T-cell (primary cell): Measurements from ENCODE around the gene BANK1. TPM values are rescaled to one million over a fixed set of nuclear protein-coding genes. Genes with fewer than 3 reads are reported as not detected.

Source experiments
- ATAC-seq, 4 experiments: fragments of 200-7000 bp in 3 of 4; fragments of 150-1000 bp in 1 of 4; cut with Tn5 transposase; replicated peaks in 1 of 4; 1 replicate in 3 of 4; 2 replicates in 1 of 4; pipeline ENCODE4 v1.10.0; 2021; ENCODE audit warnings: moderate library complexity in 3 of 4, mild to moderate bottlenecking in 2 of 4, moderate number of reproducible peaks in 1 of 4
- CTCF ChIA-PET, 2 donors: fragments of 300-600 bp; sonication (Branson Sonifier 250); formaldehyde crosslinking; loops; one replicate each; lab custom pipeline; 2022; ENCODE audit warnings: antibody characterized with exemption in 2 of 2; lab: Charles Lee
- POLR2A ChIA-PET, 2 donors: fragments of 300-600 bp; sonication (Branson Sonifier 250); formaldehyde crosslinking; loops; one replicate each; lab custom pipeline; 2022; ENCODE audit warnings: antibody characterized with exemption in 2 of 2; lab: Charles Lee
- DNase-seq, 35 experiments: peaks; one replicate each; pipeline versions ENCODE4 v3.0.0 to v3.0.0-alpha.2; 2013 to 2023
- H3K27ac ChIP-seq: one replicate; pipeline ENCODE4 v1.5.1; 2013; ENCODE audit warnings: low read length
- H3K27me3 ChIP-seq, 2 experiments: replicated peaks in 1 of 2; 1 replicate in 1 of 2; 2 replicates in 1 of 2; pipeline versions ENCODE4 v1.6.1 to v1.7.0; 2013; ENCODE audit warnings: low read length in 1 of 2, mixed read lengths in 1 of 2; ENCODE audit not compliant: control insufficient read depth in 2 of 2, insufficient read depth in 2 of 2; ENCODE audit errors: extremely low read depth in 1 of 2
- H3K36me3 ChIP-seq, 2 donors: 1 replicate in 1 of 2; 2 replicates in 1 of 2; pipeline versions ENCODE4 v1.6.1 to v1.7.0; 2013; ENCODE audit warnings: low read length in 1 of 2; ENCODE audit not compliant: control insufficient read depth in 2 of 2, insufficient read depth in 1 of 2; ENCODE audit errors: extremely low read depth in 1 of 2
- H3K4me1 ChIP-seq, 2 experiments: 1 replicate in 1 of 2; 2 replicates in 1 of 2; pipeline versions ENCODE4 v1.6.1 to v1.7.0; 2013; ENCODE audit warnings: low read length in 2 of 2, mixed read lengths in 1 of 2; ENCODE audit not compliant: insufficient read depth in 2 of 2, control insufficient read depth in 1 of 2; ENCODE audit errors: extremely low read depth in 1 of 2
- H3K4me3 ChIP-seq, 2 donors: 1 replicate in 1 of 2; 2 replicates in 1 of 2; pipeline versions ENCODE4 v1.5.1 to v1.7.0; 2013; ENCODE audit warnings: mild to moderate bottlenecking in 2 of 2, low read length in 1 of 2, moderate library complexity in 1 of 2; ENCODE audit not compliant: control insufficient read depth in 1 of 2; ENCODE audit errors: extremely low read depth in 1 of 2
- H3K9me3 ChIP-seq: 2 replicates; pipeline ENCODE4 v1.7.0; 2013
- H3K27ac Mint-ChIP-seq, 2 donors: one replicate each; pipeline ENCODE4 v1.8.0; 2020 to 2021; ENCODE audit warnings: mild to moderate bottlenecking in 2 of 2, mixed read lengths in 2 of 2
- H3K27me3 Mint-ChIP-seq, 2 donors: one replicate each; pipeline ENCODE4 v1.8.0; 2021 to 2022; ENCODE audit warnings: mixed read lengths in 2 of 2
- H3K36me3 Mint-ChIP-seq: one replicate; pipeline ENCODE4 v1.8.0; 2021; ENCODE audit warnings: mixed read lengths
- H3K4me1 Mint-ChIP-seq, 3 donors: one replicate each; pipeline ENCODE4 v1.8.0; 2020 to 2022; ENCODE audit warnings: mixed read lengths in 3 of 3, mild to moderate bottlenecking in 1 of 3
- H3K4me3 Mint-ChIP-seq, 3 donors: one replicate each; pipeline ENCODE4 v1.8.0; 2020 to 2022; ENCODE audit warnings: mild to moderate bottlenecking in 3 of 3, mixed read lengths in 3 of 3, moderate library complexity in 3 of 3
- H3K9me3 Mint-ChIP-seq, 3 donors: one replicate each; pipeline ENCODE4 v1.8.0; 2020 to 2022; ENCODE audit warnings: mixed read lengths in 3 of 3
- WGBS: methylation state at CpG from one replicate; pipeline ENCODE4 v1.1.5; 2013; ENCODE audit warnings: missing lambda C conversion rate; ENCODE audit not compliant: insufficient coverage; 5-methylcytosine and 5-hydroxymethylcytosine counted together
- total RNA-seq, 35 experiments: library from RNA in 6 of 35; stranded (reverse) in 6 of 35; fragments of 120-200 nt in 1 of 35; gene quantifications; one replicate each; pipeline versions ENCODE4 v1.2.1 to v1.2.4 and lab custom pipeline; 2013 to 2026

BANK1 gene
- total RNA-seq, 5 donors from 2014 or later (not counting 1 experiment from before 2014, with no cell fraction given): 2.5 to 10.9 (median 3.5) TPM

DNA sequence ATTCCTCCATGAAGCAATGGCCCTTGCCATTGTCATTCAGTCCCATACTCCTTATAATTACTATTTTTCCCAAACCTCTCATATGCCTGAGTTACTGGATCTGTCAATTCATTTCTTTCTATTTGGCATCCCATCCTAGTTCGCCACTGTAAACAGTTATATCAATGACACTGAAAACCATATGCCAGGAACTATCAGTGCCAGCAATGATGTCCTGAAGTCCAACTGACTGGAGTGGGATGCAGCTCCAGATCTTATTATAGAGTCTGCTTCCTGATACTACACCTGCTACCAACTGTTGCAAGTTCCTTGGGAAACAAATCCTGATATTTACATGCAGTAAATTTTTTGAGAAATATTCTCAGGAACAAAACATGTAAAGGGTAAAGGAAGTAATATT lies 27.0 kb upstream of the BANK1 start:
- H3K27me3 ChIP-seq: peaks cover 0 to 3% of the 10 kb centered on the region in 2 experiments
- no peak overlapping the region for H3K4me3 ChIP-seq
- H3K27ac ChIP-seq: no peak overlapping the region
- H3K9me3 Mint-ChIP-seq: peaks cover 0 to 15% (median 4%) of the 10 kb centered on the region in 3 donors
- H3K36me3 Mint-ChIP-seq: no peaks in the 10 kb centered on the region
- no peaks in the 10 kb centered on the region for H3K36me3 ChIP-seq
- ChIA-PET CTCF (no interaction called here), POLR2A (no interaction called here)
- ATAC-seq (no peak), DNase-seq (no peak)
- H3K27me3 Mint-ChIP-seq: peaks cover 0 to 9% of the 10 kb centered on the region in 2 donors
- H3K27ac Mint-ChIP-seq: no peak overlapping the region
- H3K4me1 ChIP-seq: no peaks in the 10 kb centered on the region
- no peaks in the 10 kb centered on the region for H3K9me3 ChIP-seq
- WGBS: 80% methylated on average over 1 of the region's 1 CpG
- H3K4me1 Mint-ChIP-seq: no peaks in the 10 kb centered on the region
- no peak overlapping the region for H3K4me3 Mint-ChIP-seq

DNA sequence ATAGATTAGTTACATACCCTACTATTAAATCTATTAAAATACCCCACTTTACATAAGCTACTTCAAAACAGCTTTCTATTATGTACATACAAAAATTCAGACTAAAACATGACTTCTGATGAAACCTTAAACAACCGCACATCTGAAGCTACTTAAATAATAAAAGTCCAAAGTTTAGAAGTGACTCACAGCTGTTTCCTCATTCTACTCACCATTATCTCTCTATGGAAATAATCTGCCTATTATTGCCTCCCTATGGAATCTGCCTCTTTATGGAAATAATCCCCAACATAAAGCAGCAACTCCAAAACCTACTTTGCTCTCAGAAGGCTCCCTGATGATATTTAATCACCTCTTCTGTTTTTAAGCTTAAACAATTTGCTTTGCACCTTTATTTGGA lies 15.7 kb upstream of the BANK1 start:
- H3K27ac ChIP-seq: no peak overlapping the region
- Mint-ChIP-seq H3K36me3 (no peaks in the 10 kb centered on the region), H3K9me3 (peaks cover 8 to 25% (median 9%) of the 10 kb centered on the region in 3 donors), H3K27me3 (peaks cover 7 to 19% of the 10 kb centered on the region in 2 donors), H3K4me1 (no peaks in the 10 kb centered on the region), H3K4me3 (no peak overlapping the region), H3K27ac (no peak overlapping the region)
- DNase-seq: no peak
- H3K27me3 ChIP-seq: peaks cover 0 to 7% of the 10 kb centered on the region in 2 experiments
- H3K4me3 ChIP-seq: no peak overlapping the region
- ATAC-seq: no peak
- H3K36me3 ChIP-seq: no peaks in the 10 kb centered on the region
- H3K9me3 ChIP-seq: peaks cover 8% of the 10 kb centered on the region
- ChIA-PET CTCF (no interaction called here), POLR2A (interaction anchor here in 1 of 2 donors (0.8 kb wide), 1 partner anchor 513 kb away, joined by 3 read pairs; no protein-coding TSS in a partner anchor)
- H3K4me1 ChIP-seq: no peaks in the 10 kb centered on the region
- 88% methylated on average over 1 of the region's 1 CpG for WGBS

DNA sequence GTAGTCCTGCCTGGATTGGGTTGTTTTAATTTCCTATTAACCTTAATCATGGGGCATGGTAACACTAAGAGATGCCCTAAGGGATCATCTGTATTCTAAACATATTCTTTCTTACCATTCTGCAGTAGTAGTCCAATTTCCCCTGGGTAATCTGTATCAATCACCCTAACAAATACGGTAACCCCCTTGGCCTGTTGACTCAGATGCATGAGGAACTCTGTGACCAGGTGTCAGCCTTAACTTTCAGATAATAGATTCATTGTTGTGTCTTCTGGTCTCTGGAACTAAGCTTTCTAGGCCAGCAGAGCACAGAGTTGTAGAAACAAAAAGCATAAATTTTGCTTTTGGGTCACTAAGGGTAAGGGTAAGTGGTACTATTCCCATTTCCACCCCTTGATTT lies 13.1 kb upstream of the BANK1 start:
- peaks cover 0 to 7% of the 10 kb centered on the region in 2 experiments for H3K27me3 ChIP-seq
- 100% methylated on average over 1 of the region's 1 CpG for WGBS
- H3K27ac Mint-ChIP-seq: no peak overlapping the region
- DNase-seq (no peak), ATAC-seq (no peak)
- no peaks in the 10 kb centered on the region for H3K4me1 Mint-ChIP-seq
- H3K27me3 Mint-ChIP-seq: peaks cover 3 to 7% of the 10 kb centered on the region in 2 donors
- CTCF ChIA-PET: no interaction called here
- no peak overlapping the region for H3K27ac ChIP-seq
- POLR2A ChIA-PET: interaction anchor here in 1 of 2 donors (0.6 to 0.7 kb wide), 2 partner anchors 24 to 1729 kb away, joined by 4 to 6 read pairs; no protein-coding TSS in a partner anchor
- H3K36me3 Mint-ChIP-seq: no peaks in the 10 kb centered on the region
- H3K9me3 ChIP-seq: no peaks in the 10 kb centered on the region
- H3K9me3 Mint-ChIP-seq: peaks cover 0 to 4% (median 3%) of the 10 kb centered on the region in 3 donors
- no peak overlapping the region for H3K4me3 Mint-ChIP-seq
- no peak overlapping the region for H3K4me3 ChIP-seq
- no peaks in the 10 kb centered on the region for H3K4me1 ChIP-seq
- no peaks in the 10 kb centered on the region for H3K36me3 ChIP-seq

DNA sequence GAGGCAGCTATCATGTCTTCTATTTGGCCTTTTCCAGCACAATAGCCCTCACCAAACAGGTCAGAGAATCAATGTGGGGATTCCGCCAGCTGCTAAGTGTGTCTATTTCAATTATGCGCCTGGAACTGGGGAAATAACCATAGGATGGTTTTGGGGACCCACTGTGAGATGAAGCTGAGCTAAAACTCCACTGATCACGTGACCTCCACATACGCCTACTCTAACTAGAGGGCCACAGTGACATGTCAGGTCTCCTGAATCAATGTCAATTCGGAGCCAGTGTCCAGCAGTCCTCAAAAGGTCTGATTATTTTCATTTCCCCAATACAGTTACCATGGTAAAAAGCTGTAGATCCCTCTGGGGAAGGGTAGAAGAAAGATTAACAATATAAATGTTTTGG lies 10.2 kb upstream of the BANK1 start:
- Mint-ChIP-seq H3K27me3 (peaks cover 4 to 7% of the 10 kb centered on the region in 2 donors), H3K4me3 (no peak overlapping the region), H3K9me3 (no peaks in the 10 kb centered on the region), H3K27ac (no peak overlapping the region), H3K36me3 (no peaks in the 10 kb centered on the region), H3K4me1 (peaks cover 0 to 1% (median 0%) of the 10 kb centered on the region in 3 donors)
- Histone ChIP-seq H3K36me3 (no peaks in the 10 kb centered on the region), H3K27me3 (no peaks in the 10 kb centered on the region), H3K4me3 (no peak overlapping the region), H3K4me1 (peaks cover 0 to 2% of the 10 kb centered on the region in 2 experiments), H3K9me3 (no peaks in the 10 kb centered on the region), H3K27ac (no peak overlapping the region)
- DNase-seq (no peak), ATAC-seq (no peak)
- ChIA-PET POLR2A (interaction anchor here in 1 of 2 donors (0.6 kb wide), 1 partner anchor 13 kb away, joined by 4 read pairs; no protein-coding TSS in a partner anchor), CTCF (no interaction called here)
- no CpG with 5 or more reads among the region's 5 CpGs for WGBS

DNA sequence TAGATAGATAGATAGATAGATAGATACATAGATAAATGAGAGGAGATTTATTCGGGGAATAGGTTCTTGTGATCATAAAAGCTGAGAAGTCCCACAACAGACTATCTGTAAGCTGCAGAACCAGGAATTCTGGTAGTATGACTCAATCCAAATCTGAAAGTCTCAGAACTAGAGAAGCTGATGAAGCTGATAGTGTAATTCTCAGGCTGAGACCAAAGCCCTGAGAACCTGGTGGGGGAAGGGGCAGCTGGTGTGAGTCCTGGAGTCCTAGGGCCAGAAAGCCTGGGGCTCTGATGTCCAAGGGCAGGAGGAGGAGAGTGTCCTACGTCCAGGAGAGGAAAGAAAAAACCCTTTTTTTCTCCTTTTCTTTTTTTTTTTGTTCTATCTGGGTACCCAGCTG lies 8.0 kb upstream of the BANK1 start:
- WGBS: no CpG with 5 or more reads among the region's 2 CpGs
- Histone ChIP-seq H3K36me3 (no peaks in the 10 kb centered on the region), H3K9me3 (no peaks in the 10 kb centered on the region), H3K27ac (no peak overlapping the region), H3K27me3 (no peaks in the 10 kb centered on the region), H3K4me1 (peaks cover 0 to 2% of the 10 kb centered on the region in 2 experiments), H3K4me3 (no peak overlapping the region)
- ATAC-seq (no peak), DNase-seq (no peak)
- POLR2A ChIA-PET: no interaction called here
- Mint-ChIP-seq H3K36me3 (no peaks in the 10 kb centered on the region), H3K4me3 (no peak overlapping the region), H3K27ac (no peak overlapping the region), H3K9me3 (peaks cover 0 to 4% (median 2%) of the 10 kb centered on the region in 3 donors), H3K4me1 (peaks cover 0 to 5% (median 0%) of the 10 kb centered on the region in 3 donors), H3K27me3 (peaks cover 0 to 10% of the 10 kb centered on the region in 2 donors)
- CTCF ChIA-PET: no interaction called here

DNA sequence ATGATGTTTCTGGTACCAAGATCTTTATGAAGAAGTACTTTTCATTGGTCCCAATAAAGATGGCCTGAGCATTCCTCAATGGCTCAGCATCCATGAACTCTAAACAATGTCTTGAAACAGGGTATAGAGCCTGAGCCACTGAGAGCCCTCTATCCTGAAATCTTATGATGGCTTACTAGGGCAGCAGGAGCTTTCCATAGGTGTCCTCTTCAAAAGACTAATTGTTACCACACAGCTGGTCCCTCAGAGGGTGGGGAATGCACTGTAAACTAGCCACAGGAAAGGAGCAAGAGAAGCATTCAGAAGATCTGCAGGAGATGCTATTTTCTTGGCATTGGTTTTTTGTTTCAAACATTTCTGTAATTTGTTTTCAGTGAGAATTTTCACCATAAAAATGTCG lies 5.6 kb upstream of the BANK1 start:
- Mint-ChIP-seq H3K27ac (no peak overlapping the region), H3K36me3 (no peaks in the 10 kb centered on the region), H3K9me3 (peaks cover 0 to 4% (median 2%) of the 10 kb centered on the region in 3 donors), H3K4me3 (no peak overlapping the region), H3K4me1 (peaks cover 0 to 5% (median under 1%) of the 10 kb centered on the region in 3 donors), H3K27me3 (peaks cover 5 to 11% of the 10 kb centered on the region in 2 donors)
- Histone ChIP-seq H3K36me3 (no peaks in the 10 kb centered on the region), H3K27ac (no peak overlapping the region), H3K4me3 (no peak overlapping the region), H3K4me1 (peaks cover 0 to 2% of the 10 kb centered on the region in 2 experiments), H3K9me3 (no peaks in the 10 kb centered on the region), H3K27me3 (no peaks in the 10 kb centered on the region)
- ATAC-seq (no peak), DNase-seq (no peak)
- ChIA-PET CTCF (no interaction called here), POLR2A (no interaction called here)
- no CpG with 5 or more reads among the region's 1 CpG for WGBS
